Superior temporal gyrus (tissue), 1 donor: ENCODE results near the gene RGS7BP.
A peak's percentile ranks its signal among the peaks of the same experiment; 100 is the strongest.

ENCODE experiments used
- DNase-seq: peaks from one replicate; pipeline ENCODE4 v3.0.0-alpha.2; 2016; ENCODE audit errors: extremely low spot score

The RGS7BP gene

DNA sequence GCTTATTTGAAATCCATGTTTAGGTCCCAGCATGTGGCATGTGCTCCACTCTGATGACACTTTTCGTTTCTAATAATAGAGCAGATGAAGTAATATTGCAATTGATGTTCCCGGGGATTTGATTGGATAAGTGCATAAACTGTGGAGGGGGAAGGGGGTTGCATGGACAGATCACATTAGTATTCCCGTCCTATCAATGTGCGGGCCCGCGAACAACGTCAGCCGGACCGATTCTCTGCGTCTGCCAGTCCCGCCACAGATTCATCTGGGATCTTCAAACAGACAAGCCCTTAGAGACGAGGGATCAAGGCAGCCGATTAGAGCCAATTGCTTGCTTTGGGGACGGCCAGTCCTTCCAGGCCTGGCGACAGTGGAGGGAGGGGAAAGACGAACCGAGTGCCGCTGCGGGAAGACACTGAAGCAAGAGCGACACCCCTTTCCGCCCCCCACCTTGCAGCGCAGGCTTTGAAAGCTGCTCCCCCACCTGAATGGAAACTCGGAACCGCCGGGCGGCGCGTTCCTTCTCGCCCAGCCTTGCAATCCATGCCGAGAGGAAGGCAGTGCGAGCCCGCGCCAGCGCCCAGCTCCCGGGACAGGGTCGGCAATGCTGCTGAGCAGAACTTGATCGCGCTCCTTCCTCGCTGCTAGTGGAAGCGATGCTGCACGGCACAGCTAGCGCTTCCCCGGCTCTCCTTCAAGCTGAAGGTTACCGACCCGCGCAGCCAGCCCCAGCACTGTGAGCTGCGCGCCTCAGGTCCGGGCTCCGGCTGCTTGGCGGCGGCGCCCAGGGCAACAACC lies at the start of gene RGS7BP:
Gene RGS7BP, plus strand, starts transcription at position 247 of the 798 bp plus-strand sequence. CDS start 610 bp downstream, outside the sequence.
- DNase-seq: peak; percentile 61

- DNase-seq: no peak
Measured at GRCh38 chr5:64457846-64458245, 48.0 kb upstream of the RGS7BP start.

GRCh38 chr5:64458948-64459347 lies 46.9 kb upstream of the RGS7BP start:
- DNase-seq: no peak

- DNase-seq: no peak
Measured at GRCh38 chr5:64462391-64462790, 43.4 kb upstream of the RGS7BP start.

- DNase-seq: no peak
Measured at GRCh38 chr5:64486163-64486562, 19.7 kb upstream of the RGS7BP start.

DNA sequence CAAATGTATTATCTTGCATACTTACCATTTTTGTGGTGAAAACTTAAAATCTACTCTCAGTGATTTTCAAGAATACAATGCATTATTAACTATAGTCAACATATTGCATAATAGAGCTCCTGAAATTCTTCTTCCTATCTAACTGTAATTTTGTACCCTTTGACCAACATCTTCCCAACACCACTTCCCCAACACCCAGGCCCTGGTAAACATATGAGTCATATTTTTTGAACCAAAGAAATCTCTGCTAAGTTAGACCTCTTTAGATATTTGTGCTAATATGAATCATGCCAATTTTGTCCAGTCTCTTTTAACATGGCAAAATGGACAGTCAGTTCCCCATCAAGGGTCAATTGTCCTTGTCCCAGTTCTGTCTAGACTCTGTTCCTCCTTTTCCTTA lies 18.5 kb upstream of the RGS7BP start:
- peak; percentile 2 for DNase-seq

- DNase-seq: no peak
Measured at GRCh38 chr5:64489857-64490256, 16.0 kb upstream of the RGS7BP start.

DNA sequence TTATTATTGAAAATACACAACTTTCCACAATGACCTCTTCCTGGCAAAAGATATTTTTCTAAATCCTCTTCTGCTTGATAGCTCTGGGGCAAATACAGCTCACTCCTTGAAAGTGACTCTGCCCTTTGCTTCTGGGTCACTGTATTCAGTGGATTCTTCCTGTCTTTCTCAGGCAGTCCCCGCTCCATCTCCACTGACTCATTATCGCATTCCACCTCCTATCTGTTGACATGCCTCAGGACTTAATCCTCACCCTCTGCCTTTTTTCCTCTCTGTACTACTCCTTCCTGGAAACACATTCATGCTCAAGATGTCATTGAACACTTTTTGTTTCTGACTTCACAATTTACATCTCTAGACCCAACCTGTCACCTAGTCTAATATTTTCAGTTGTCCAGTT lies 8.4 kb upstream of the RGS7BP start:
- no peak for DNase-seq

GRCh38 chr5:64502196-64502595 lies 3.6 kb upstream of the RGS7BP start:
- peak; percentile 34 for DNase-seq

- no peak for DNase-seq
Measured at GRCh38 chr5:64506567-64507263, 900 bp downstream of the RGS7BP start.

GRCh38 chr5:64507264-64507605 lies 1.4 kb downstream of the RGS7BP start:
- DNase-seq: no peak

DNA sequence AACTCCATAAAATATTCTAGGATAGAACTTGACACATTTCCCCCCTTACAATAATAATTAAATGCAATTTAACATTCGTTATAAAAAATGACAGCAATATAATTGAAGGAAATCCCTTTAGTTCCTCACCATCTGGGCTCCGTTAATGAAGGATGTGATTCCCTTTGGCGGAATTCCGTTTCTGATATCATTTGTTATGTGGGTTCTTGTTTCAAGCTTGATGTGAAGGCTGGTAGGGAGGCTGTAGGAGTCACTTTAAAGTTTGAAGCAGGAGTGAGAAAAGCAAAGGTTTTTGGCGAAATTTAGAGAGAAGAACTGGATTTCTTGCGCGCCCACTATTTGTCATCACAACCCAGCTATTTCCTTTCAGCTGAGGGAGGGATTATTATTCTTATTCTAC lies 4.0 kb downstream of the RGS7BP start:
- DNase-seq: no peak

GRCh38 chr5:64513492-64513891 lies 7.7 kb downstream of the RGS7BP start:
- DNase-seq: no peak

DNA sequence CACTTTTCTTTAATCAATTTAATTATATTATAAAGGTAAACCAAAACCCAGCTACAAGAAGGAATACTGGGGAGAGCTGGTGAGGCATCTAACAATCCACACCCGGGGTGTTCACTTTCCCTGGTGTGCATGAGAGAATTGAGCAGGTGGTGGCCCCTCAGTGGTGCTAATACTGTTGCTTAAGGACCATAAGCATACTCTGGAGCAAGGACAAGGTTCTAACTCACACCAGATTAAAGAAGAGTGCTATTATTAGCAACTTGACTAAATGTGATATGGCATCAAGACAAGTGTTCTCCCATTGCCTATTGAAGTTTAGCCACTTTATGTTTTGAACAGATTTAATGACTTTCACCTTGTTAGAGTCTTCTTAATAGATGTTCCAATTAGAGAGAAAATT lies 8.8 kb downstream of the RGS7BP start:
- no peak for DNase-seq

- DNase-seq: no peak
Measured at GRCh38 chr5:64516216-64516615, 10.4 kb downstream of the RGS7BP start.

DNA sequence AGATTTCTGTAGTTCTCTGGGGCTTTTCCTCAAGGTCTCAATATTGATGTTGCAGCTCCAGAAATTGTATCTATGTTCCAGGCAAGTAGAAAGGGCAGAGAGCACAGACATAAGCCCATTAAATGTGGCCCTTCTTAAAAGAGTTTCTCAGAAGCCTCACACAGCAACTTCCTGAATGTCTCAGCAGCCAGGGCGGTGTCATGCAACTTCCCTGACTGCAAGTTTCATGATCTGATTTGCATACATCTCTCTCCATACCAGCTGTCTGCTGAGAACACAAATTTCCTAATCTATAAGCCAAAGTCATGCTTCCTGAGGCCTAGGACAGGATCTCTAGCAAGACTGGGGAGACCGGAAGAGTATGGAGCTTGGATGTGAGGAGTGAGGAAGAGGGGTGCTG lies 13.0 kb downstream of the RGS7BP start:
- DNase-seq: no peak

- DNase-seq: no peak
Measured at GRCh38 chr5:64519263-64519662, 13.4 kb downstream of the RGS7BP start.

DNA sequence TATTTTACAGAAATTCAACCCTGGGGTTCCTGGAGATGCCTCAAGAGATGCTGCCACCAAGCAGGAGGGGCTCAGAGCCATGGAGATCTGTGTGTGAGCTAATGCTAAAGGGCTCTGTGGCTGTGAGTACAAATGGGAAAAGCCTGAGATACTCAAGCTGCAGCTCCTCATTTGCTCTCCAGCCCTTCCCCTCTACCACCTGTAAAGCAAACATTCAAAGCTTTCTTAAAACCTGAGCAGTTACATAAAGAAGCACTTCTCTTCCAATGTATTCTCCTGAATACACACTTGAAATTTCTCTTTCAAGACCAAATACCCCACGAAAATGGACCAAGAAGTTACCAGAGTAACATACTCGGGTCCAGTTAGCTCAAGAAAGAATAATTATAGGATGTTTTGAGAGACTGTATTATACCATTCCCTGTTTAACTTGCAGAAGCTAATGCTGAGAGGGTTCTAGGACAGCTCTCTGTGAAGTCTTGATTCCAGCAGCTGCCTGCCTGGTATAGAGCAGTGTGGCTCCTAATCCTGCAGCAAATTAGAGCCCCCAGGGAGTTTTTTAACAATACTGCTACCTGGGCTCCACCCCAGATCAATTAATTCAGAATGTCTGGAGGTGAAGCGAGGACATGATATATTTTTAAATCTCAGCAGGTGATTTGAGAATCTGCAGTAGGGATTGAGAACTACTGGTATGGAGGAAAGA lies 21.1 kb downstream of the RGS7BP start:
- DNase-seq: no peak

DNA sequence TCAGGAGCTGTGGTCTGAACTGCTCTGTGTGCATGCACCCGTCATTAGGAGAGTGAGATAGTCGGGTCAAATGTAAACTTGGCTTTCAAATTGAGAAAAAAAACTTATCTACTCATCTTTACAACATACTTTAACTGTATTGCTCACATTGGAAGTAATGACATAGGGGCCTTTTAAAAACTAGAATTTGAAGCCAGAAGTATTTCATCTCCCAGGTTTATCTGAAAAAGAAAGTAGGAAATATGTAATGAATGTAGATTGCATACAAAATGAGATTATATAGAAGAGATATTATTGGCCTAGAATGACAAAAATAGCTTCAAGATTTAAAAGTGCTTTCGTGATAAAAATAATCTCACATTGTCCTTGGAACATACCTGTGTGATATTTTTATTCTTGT lies 24.3 kb downstream of the RGS7BP start:
- DNase-seq: no peak

DNA sequence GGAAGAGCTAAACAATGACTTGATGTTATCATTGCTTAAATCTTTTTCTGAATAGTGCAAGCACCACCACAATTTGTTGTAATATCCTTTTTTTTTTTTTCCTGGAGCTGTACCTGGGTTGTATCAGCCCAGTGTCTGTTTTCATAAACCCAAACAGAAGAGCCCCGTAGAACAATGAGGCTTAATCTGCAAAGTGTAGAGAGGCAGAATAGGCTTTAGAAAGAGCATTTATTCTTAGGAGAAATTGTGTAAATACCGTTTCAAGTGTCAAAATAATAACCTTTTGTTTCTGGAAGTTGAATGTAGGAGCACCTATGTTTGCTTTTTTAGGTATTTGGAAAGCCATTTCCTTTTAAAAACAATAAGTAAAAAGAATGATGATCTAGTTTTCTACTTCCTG lies 26.4 kb downstream of the RGS7BP start:
- DNase-seq: no peak

DNA sequence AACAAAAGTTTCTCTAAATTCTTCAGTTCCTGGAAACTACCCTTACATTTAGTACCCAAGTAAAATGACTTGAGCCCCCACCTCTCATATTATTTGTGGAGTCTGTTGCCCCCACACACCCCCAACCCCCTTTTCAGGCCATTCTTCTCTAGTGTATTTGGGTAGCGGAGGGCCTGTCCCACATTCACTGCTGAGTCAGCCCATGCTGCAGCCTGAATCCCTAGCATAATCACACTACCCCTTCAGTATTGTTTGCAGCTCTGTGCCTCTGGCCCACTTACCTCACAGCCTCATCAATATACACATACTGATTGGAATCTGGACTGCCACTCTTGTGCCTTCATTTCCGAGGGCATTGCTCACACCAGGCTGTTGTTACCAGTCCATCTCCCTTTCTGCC lies 26.8 kb downstream of the RGS7BP start:
- no peak for DNase-seq

DNA sequence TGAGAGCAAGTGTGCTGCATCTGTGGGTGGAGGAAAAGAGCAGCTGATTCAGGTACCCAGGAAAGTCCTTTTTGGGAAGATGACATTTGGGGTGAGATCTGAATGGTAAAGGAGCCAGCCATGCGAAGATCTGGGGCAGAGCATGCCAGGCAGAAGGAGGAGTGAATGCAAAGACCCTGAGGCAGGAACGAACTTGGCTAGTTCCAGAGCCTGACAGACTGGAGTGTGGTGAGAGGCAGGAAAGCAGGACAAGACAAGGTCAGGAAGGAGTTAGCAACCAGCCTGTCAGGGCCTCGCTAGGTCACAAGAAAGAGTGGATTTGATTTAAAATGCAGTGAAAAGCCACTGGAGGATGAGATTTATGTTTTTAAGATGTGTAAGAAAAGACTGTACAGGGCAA lies 28.2 kb downstream of the RGS7BP start:
- DNase-seq: no peak

DNA sequence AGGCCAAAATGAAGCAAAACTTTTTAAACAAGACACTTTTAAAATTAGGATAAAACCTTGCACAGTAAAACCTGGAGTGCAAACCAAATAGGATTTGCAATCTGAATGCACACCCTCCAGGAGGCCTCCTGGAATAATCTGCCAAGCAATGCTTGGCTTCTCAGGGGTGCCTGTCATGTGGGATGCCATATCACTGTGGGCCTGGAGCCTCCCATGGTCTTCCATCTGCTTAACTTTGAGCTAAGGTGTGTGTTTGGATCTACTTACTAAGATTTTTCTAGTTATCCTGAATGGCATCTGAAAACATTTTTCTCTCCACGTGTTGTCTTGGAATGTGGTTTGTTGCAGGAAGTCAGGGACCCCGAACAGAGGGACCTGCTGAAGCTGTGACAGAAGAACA lies 52.1 kb downstream of the RGS7BP start:
- no peak for DNase-seq
